Activated T-cell treated with anti-CD3 and anti-CD28 coated beads, Interleukin-2, amount 50 U/mL, for 72 hours (primary cell): Measurements from ENCODE around the gene GLI3. TPM values are rescaled to one million over a fixed set of nuclear protein-coding genes. Genes with fewer than 3 reads are reported as not detected.
"Not testable (repeated sequence)": the region's sequence is repeated elsewhere in the genome, so short reads cannot be mapped to it uniquely, and the experiment has no call there.

Source experiments
- ATAC-seq, 2 donors: fragments of 150-1000 bp; cut with Tn5 transposase; replicated peaks in 1 of 2; 2 replicates each; pipeline ENCODE4 v1.10.0; 2021; ENCODE audit warnings: moderate library complexity in 2 of 2, mild to moderate bottlenecking in 1 of 2
- DNase-seq, 2 donors: peaks; one replicate each; pipeline ENCODE4 v3.0.0; 2021 to 2022; ENCODE audit warnings: mixed read lengths in 1 of 2
- H3K27ac Mint-ChIP-seq: one replicate; pipeline ENCODE4 v1.8.0; 2022; ENCODE audit warnings: mild to moderate bottlenecking, moderate library complexity, mixed read lengths
- H3K27me3 Mint-ChIP-seq: one replicate; pipeline ENCODE4 v1.8.0; 2022; ENCODE audit warnings: low read depth, mixed read lengths
- H3K36me3 Mint-ChIP-seq, 2 donors: one replicate each; pipeline ENCODE4 v1.8.0; 2022; ENCODE audit warnings: mixed read lengths in 2 of 2, mild to moderate bottlenecking in 1 of 2; ENCODE audit not compliant: insufficient read depth in 2 of 2
- H3K4me1 Mint-ChIP-seq: one replicate; pipeline ENCODE4 v1.8.0; 2022; ENCODE audit warnings: low read depth, mixed read lengths
- H3K4me3 Mint-ChIP-seq, 2 donors: one replicate each; pipeline ENCODE4 v1.8.0; 2022; ENCODE audit warnings: mild to moderate bottlenecking in 2 of 2, mixed read lengths in 2 of 2, moderate library complexity in 2 of 2
- H3K9me3 Mint-ChIP-seq, 2 donors: one replicate each; pipeline ENCODE4 v1.8.0; 2022; ENCODE audit warnings: mixed read lengths in 2 of 2
- total RNA-seq, 2 donors: library from RNA; stranded (reverse); gene quantifications; one replicate each; pipeline ENCODE4 v1.2.3, GENCODE V29; 2022

Gene GLI3
- total RNA-seq, 2 donors from 2014 or later = 0.29 to 0.51 TPM

DNA sequence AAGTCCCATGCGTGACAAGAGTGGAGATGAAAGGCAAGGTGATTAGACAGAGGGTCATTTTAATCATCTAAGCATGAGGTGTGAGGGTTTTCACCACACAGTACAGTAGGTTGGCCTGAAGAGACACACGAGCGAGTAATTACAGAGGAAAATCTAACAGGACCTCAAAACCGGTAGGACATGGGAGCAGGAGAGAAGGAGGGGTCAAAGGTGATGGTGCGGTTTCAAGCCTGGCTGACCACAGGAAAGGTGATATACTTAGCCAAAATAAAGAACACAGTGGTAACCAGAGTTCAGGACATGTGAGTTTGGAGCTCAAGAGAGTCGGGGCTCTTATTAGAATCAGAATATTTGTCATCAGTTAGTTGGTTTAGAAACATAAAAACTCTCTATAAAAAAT is 20.0 kb downstream of the GLI3 start:
- DNase-seq (no peak), ATAC-seq (no peak)
- Mint-ChIP-seq H3K27ac (no peak overlapping the region), H3K9me3 (peaks cover 0 to 4% of the 10 kb centered on the region in 2 donors), H3K4me1 (no peaks in the 10 kb centered on the region), H3K4me3 (no peak overlapping the region), H3K36me3 (no peaks in the 10 kb centered on the region), H3K27me3 (peaks cover 15% of the 10 kb centered on the region)

DNA sequence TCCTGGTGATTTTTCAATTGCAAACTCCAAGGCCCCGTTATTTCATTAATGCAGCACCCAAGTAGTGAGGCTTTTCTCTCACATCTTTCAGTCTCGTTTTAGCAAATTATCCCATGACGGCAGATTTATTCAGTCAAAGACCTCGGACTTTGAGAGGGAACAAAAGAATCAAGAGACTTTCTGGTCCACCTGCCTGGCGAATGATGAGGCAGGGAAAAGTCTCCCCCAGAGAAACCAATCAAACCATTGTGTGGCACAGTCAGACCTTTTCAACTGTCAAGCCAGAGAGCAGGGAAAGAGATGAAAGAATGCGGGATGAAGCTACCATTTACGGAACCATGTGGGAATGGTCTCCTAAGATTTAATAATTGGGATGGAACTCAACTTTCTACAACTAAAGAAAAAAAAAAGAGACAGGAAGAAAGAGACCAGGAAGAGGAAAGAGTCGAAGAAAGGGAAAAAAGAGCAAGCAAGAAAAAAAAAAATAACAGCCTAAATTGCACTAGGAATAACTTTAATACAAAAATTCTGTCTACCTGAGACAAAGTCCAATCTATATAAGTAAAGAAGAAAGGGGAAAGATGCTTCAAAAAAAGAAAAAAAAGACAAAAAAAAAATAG is 22.8 kb downstream of the GLI3 start:
- Mint-ChIP-seq H3K36me3 (no peaks in the 10 kb centered on the region), H3K9me3 (peaks cover 0 to 4% of the 10 kb centered on the region in 2 donors), H3K4me1 (no peaks in the 10 kb centered on the region), H3K27ac (no peak overlapping the region), H3K27me3 (peaks cover 17% of the 10 kb centered on the region), H3K4me3 (no peak overlapping the region)
- DNase-seq = no peak
- ATAC-seq = no peak

DNA sequence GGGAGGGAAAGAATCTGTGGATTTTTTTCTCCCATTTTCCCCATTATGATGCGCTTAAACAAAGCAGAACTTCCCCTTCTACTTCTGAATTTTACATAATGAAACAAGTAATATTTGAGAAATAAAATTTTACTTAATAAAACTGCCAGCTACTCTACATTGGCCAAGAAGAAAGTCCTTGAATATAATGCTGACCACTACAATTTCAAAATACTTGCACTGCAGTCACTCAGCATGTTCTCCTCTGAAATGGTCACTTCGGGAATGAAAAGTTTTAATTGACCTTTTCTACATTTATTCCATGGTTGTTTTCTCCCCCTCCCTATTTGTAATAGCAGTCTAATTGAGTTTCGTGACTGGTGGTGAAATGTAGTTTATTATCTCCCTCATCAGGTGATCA is 23.9 kb downstream of the GLI3 start:
- Mint-ChIP-seq H3K9me3 (peaks cover 0 to 4% of the 10 kb centered on the region in 2 donors), H3K36me3 (no peaks in the 10 kb centered on the region), H3K27me3 (peaks cover 16% of the 10 kb centered on the region), H3K4me3 (no peak overlapping the region), H3K27ac (no peak overlapping the region), H3K4me1 (no peaks in the 10 kb centered on the region)
- DNase-seq = no peak
- ATAC-seq = no peak

DNA sequence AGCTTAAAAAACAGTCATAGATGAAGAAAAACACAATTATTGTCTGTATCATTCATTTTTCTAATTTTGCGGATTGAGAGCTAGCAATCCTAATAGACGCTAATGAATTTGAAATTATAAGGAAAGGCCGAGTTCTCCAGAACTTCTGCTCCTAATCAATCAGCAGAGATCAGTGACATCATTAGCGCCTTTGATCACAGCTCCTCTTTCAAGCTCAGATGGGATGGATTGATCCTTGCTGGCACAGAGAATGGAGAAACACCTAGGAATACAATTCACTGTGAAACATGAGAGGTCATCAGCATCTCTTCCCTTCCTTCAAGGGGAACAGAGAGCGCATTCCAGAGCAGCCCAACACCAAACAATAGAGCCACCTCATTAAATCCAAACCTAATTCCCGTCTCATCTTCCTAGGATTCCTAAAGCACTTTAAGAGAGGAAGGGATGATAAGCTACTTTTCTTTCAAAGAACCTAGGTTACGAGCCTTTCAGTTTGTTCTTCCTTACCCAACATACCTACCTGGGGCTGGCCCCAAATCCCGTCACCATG is 24.4 kb downstream of the GLI3 start:
- Mint-ChIP-seq H3K9me3 (peaks cover 0 to 4% of the 10 kb centered on the region in 2 donors), H3K27me3 (peaks cover 12% of the 10 kb centered on the region), H3K27ac (no peak overlapping the region), H3K36me3 (no peaks in the 10 kb centered on the region), H3K4me1 (no peaks in the 10 kb centered on the region), H3K4me3 (no peak overlapping the region)
- ATAC-seq (no peak), DNase-seq (no peak)

DNA sequence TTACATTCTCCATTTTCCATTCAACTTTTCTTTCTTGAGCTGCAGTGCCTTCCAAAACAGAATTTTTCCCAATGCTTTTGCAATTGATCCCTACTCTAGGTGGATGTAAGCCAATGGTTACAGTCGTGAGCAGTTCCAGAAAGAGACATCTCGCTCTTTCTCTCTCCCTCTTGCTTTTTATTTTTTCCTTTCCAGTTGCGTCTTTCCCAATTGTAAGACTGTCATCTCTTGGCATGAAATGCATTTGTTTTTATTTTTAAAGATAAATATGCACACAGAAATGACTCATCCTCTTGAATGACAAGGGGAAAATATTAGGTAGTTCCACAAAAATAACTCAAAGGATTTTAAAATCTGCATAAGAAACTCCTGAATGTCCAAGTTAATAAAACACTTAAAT is 25.1 kb downstream of the GLI3 start:
- no peaks in the 10 kb centered on the region for H3K36me3 Mint-ChIP-seq
- H3K4me1 Mint-ChIP-seq = no peaks in the 10 kb centered on the region
- H3K27ac Mint-ChIP-seq = no peak overlapping the region
- H3K4me3 Mint-ChIP-seq = no peak overlapping the region
- peaks cover 10% of the 10 kb centered on the region for H3K27me3 Mint-ChIP-seq
- ATAC-seq (no peak), DNase-seq (no peak)
- peaks cover 0 to 4% of the 10 kb centered on the region in 2 donors for H3K9me3 Mint-ChIP-seq

DNA sequence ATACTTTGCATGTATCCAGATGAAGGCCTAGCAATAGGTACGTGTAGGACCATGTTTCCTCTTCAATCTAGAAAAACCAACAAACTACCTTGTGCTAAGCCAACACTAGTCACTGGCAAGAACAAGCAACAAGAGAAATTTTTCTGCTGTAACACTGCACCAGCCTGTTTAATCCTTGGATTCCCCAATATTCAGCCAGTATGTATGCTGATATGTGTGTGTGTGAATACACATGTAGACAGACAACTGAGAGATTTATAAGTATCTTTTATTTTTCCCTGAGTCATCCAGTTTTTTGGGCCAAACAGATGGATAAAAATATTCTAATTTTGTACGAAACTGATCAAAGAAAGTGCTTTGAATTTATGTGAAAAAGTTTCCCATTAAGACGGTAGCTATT is 26.2 kb downstream of the GLI3 start:
- ATAC-seq (no peak), DNase-seq (no peak)
- H3K9me3 Mint-ChIP-seq = peaks cover 0 to 4% of the 10 kb centered on the region in 2 donors
- no peak overlapping the region for H3K27ac Mint-ChIP-seq
- no peaks in the 10 kb centered on the region for H3K4me1 Mint-ChIP-seq
- peaks cover 6% of the 10 kb centered on the region for H3K27me3 Mint-ChIP-seq
- H3K36me3 Mint-ChIP-seq = no peaks in the 10 kb centered on the region
- H3K4me3 Mint-ChIP-seq = no peak overlapping the region

DNA sequence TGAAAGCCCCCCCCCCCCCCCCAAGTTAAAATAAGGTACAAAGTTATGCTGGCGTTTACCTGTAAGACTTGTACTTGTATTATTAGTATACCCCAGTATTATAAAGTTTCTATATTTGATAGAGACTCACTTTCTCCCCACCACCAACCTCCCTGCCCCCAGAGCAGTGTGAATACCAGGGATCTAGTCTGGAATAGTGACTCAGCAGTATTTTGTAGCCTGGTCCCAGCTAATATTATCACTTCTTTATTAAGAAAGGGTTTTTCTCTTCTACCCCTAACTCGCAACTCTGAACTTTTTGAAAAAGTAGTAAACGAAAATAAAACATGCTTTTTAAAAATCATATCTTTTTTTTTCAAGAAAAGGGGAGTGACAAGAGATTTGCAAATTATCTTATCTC is 26.7 kb downstream of the GLI3 start:
- peaks cover 6% of the 10 kb centered on the region for H3K27me3 Mint-ChIP-seq
- no peak overlapping the region for H3K27ac Mint-ChIP-seq

DNA sequence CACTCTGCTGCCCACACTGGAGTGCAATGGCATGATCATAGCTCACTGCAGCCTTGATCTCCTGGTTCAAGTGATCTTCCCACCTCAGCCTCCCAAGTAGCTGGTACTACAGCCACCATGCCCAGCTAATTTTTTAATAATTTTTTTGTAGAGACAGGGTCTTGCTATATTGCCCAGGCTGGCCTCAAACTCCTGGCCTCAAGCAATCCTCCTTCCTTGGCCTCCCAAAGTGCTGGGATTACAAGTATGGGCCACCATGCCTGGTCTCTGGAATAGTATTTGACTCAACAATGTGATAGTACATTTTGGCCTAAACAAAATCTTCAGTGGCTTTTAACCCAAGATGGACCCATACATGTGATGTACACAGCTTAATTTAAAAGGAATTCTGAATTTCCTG is 27.9 kb downstream of the GLI3 start:
- not testable (repeated sequence) for H3K4me1 Mint-ChIP-seq, H3K27ac Mint-ChIP-seq, DNase-seq, H3K9me3 Mint-ChIP-seq, H3K36me3 Mint-ChIP-seq, ATAC-seq, H3K4me3 Mint-ChIP-seq
- H3K27me3 Mint-ChIP-seq = peaks cover 10% of the 10 kb centered on the region

More for the DNA sequence above, 26.7 kb downstream of the GLI3 start:
- Mint-ChIP-seq H3K4me3 (no peak overlapping the region), H3K9me3 (peaks cover 0 to 4% of the 10 kb centered on the region in 2 donors), H3K4me1 (no peaks in the 10 kb centered on the region), H3K36me3 (no peaks in the 10 kb centered on the region)
- DNase-seq (no peak), ATAC-seq (no peak)

DNA sequence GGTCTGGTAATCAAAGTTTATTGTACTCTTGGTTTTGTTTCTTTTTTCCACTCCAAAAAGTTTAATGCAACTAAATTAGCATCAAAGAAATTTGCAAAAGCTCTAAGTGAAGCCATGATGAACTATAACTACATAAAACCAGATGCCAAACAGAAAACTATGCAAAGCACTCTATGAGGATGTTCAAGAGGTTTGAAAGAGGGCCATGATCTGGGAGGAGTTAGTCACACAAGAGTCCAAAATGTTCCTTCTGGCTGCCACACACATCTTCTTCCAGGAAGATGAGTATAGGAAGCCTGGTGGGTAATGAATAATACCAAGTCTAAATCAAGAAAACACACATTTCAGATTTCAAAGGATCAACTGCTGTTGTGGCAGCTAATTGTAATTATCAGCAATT is 28.4 kb downstream of the GLI3 start:
- no peak for ATAC-seq
- no peak overlapping the region for H3K27ac Mint-ChIP-seq
- H3K27me3 Mint-ChIP-seq = peaks cover 14% of the 10 kb centered on the region
- no peak for DNase-seq
- no peaks in the 10 kb centered on the region for H3K4me1 Mint-ChIP-seq
- peaks cover 3 to 9% of the 10 kb centered on the region in 2 donors for H3K9me3 Mint-ChIP-seq
- H3K36me3 Mint-ChIP-seq = peaks cover 0 to 2% of the 10 kb centered on the region in 2 donors
- no peak overlapping the region for H3K4me3 Mint-ChIP-seq

DNA sequence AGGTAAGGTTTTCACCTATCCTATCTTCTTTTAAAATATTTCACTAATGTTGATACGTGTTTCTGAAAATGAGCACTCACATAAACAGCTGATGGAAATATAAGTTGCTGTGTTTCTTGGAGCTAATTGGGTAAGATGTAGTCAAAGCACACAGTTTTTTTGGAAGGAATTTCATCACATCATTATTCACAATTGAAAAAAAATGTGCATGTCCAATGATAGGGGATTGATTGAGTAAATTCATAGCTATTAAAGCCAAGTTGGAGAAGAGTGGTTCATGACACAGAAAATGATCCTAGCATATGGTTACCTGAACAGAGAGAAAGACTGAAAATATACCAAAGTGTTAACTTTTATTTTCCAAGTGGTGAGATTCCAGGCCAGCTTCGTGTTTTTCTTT is 29.6 kb downstream of the GLI3 start:
- no peaks in the 10 kb centered on the region for H3K4me1 Mint-ChIP-seq
- no peak overlapping the region for H3K27ac Mint-ChIP-seq
- peaks cover 18% of the 10 kb centered on the region for H3K27me3 Mint-ChIP-seq
- peaks cover 6% of the 10 kb centered on the region in 2 donors for H3K9me3 Mint-ChIP-seq
- ATAC-seq = no peak
- H3K4me3 Mint-ChIP-seq = no peak overlapping the region
- no peak for DNase-seq
- peaks cover 0 to 2% of the 10 kb centered on the region in 2 donors for H3K36me3 Mint-ChIP-seq

DNA sequence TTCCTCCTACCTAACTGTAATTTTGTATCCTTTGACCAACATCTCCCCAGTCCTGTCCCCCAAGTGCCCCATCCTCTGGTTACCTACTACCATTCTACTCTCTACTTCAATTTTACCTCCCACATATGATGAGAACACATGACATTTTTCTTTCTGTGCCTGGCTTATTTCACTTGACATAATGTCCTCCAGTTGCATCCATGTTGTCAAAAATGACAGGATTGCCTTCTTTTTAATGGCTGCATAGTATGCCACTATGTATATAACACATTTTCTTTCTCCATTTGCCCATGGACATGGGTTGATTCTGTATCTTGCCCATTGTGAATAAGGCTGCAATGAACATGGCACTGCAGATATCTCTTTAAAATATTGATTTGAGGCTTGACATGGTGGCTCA is 33.7 kb downstream of the GLI3 start:
- ATAC-seq (no peak), DNase-seq (no peak)
- Mint-ChIP-seq H3K4me1 (peaks cover 8% of the 10 kb centered on the region), H3K9me3 (peaks cover 5 to 6% of the 10 kb centered on the region in 2 donors), H3K4me3 (no peak overlapping the region), H3K27me3 (peaks cover 12% of the 10 kb centered on the region), H3K27ac (no peak overlapping the region), H3K36me3 (peaks cover 0 to 2% of the 10 kb centered on the region in 2 donors)

DNA sequence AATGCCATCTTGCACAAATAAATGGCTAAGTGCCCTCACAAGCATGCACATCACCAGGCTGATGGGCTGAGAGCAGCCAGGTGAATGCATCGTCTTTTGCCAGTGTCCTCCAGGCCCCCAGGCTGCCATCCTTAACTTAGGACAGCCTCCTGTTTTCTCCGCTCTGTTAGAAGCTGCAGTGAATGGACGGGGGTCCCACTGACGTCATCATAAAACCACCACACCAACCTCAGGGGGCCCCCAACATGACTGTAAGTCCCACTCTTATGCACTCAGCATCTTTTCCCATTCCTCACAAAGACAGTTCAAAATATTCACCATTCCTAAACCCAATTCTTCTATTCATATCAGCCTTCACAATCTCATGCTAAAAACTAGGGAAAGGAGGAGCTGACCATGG is 34.4 kb downstream of the GLI3 start:
- Mint-ChIP-seq H3K36me3 (peaks cover 0 to 2% of the 10 kb centered on the region in 2 donors), H3K27ac (no peak overlapping the region), H3K4me3 (no peak overlapping the region), H3K9me3 (peaks cover 5 to 6% of the 10 kb centered on the region in 2 donors), H3K4me1 (peaks cover 8% of the 10 kb centered on the region), H3K27me3 (peaks cover 12% of the 10 kb centered on the region)
- DNase-seq (no peak), ATAC-seq (no peak)

DNA sequence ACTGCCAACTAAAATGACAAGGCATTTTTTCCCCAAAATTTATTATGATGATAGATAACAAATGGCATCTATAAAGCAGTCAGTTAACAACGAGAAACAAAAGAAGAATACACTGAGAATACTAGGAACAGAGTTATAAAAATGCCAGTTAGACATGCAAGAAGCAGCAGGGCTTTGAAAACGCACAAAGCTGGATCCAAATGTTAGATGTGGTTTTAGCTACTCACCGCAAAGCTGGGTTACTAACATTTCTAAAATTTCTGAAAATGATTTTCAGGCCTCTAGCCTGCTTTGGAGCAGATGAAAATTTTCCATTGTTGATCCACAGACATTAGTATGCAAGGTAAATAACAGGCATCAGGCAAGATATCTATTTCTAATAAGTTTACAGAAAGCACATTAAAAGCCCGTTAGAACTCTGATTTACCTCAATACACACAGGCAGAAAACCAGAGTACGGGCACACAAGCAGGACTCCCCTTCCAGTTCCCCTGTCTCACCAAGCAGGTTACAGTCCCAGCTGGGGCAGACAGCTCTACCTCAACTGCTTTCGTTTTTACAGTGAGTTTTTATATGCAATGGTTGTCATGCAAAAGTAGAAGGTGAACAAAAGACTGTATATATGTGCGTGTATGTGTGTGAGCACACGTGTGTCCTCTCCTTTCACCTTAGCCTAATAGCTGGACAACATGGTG is 37.9 kb downstream of the GLI3 start:
- H3K4me1 Mint-ChIP-seq = peaks cover 11% of the 10 kb centered on the region
- H3K9me3 Mint-ChIP-seq = peaks cover 2 to 4% of the 10 kb centered on the region in 2 donors
- DNase-seq (no peak), ATAC-seq (peak in 1 of 2 donors; percentile 46)
- no peaks in the 10 kb centered on the region for H3K36me3 Mint-ChIP-seq
- H3K4me3 Mint-ChIP-seq = no peak overlapping the region
- H3K27ac Mint-ChIP-seq = no peak overlapping the region
- H3K27me3 Mint-ChIP-seq = peaks cover 8% of the 10 kb centered on the region
